Kidney glomerular epithelial cell (primary cell): ENCODE measurements around the gene ZC3H7B.
"Not testable (repeated sequence)": the region's sequence is repeated elsewhere in the genome, so short reads cannot be mapped to it uniquely, and the experiment has no call there.

Source experiments
- DNase-seq: peaks from one replicate; lab custom pipeline; 2025; lab: John Stamatoyannopoulos, UW

ZC3H7B gene

DNA sequence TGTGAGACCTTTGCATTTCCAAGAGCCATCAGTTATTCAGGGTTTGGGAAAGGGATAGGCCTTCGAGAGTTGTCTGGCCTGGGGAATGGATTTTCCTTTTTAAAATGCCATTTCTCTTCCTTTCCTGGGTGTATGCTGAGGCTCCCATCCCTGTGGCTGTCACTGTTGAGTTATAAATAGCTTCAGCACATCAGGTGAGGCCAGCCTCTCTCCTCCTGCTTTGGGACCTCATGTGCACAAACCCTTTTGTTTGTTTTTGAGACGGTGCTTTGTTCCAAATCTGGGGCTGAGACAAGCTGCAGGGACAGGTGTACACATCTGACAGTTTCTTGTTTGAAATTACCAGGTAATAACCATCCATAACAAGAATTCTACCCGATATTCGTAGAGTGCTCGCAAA lies 81.8 kb downstream of the ZC3H7B start:
- no peak for DNase-seq

DNA sequence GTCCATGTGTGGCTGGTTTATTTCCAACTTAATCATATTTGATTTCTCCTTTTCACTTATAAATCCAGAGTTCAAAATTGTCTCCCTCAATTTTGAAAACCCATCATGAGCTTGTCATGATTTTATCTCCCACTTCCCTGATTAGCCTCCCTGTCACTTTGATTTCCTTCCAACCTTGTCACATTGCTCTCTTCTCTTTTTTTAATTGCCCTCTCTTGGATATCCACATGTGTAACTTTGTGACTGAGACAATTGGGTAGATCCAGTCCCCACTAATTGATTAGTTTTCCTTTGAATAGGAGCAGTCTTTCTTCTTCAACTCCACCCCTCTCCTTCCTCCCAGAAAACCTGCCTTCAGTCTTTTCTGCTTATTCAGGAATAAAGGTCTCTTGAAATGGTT lies 82.8 kb downstream of the ZC3H7B start:
- no peak for DNase-seq

DNA sequence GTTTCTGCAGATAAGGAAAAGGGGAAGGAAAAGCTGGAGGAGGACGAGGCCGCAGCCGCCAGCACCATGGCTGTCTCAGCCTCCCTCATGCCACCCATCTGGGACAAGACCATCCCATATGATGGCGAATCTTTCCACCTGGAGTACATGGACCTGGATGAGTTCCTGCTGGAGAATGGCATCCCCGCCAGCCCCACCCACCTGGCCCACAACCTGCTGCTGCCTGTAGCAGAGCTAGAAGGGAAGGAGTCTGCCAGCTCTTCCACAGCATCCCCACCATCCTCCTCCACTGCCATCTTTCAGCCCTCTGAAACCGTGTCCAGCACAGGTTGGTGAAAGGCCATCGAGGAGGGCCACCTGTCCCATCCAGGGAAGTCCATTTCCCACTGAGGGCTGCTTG lies 86.0 kb downstream of the ZC3H7B start:
- DNase-seq, result no peak

DNA sequence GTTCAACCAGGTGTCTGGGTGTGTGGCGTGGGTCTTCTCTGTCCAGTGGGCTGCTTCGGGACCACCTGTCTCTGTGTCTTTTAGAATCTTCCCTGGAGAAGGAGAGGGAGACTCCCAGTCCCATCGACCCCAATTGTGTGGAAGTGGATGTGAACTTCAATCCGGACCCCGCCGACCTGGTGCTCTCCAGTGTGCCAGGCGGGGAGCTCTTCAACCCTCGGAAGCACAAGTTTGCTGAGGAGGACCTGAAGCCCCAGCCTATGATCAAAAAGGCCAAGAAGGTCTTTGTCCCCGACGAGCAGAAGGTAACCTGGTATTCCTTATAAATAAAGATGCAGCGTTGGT lies 92.7 kb downstream of the ZC3H7B start:
- DNase-seq, result no peak

DNA sequence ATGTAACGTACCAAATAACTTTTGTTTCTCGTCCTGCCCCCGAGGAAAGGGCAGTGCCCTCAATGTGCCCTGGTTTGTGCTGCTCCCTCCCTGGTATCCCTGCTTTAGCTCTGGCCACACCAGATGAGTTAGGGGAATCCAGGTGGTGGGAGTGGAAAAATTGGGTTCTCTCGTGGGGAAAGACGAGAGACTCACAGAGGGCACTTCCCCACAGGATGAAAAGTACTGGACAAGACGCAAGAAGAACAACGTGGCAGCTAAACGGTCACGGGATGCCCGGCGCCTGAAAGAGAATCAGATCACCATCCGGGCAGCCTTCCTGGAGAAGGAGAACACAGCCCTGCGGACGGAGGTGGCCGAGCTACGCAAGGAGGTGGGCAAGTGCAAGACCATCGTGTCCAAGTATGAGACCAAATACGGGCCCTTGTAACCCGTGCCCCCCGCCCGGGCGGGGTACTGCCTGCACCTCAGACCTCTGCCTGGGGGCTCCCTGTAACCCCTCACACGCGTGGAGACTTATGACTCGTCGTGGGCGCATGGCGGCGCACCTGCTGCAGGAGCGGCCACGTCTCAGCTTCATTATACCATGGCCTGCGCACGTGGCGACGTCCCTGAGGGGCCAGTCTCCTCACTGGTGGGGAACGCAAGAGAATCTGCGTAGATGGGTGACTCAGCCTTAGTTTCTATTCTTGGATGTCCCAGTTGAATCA lies 94.4 kb downstream of the ZC3H7B start:
- DNase-seq, result no peak

GRCh38 chr22:41397143-41397811 lies 96.0 kb downstream of the ZC3H7B start:
- no peak for DNase-seq

- DNase-seq, result no peak
These were observed 97.6 kb downstream of the ZC3H7B start for GRCh38 chr22:41398921-41399320.

GRCh38 chr22:41401781-41402648 lies 100.7 kb downstream of the ZC3H7B start:
- DNase-seq, result peak; percentile 69

GRCh38 chr22:41402851-41403250 lies 101.5 kb downstream of the ZC3H7B start:
- DNase-seq, result not testable (repeated sequence)

DNA sequence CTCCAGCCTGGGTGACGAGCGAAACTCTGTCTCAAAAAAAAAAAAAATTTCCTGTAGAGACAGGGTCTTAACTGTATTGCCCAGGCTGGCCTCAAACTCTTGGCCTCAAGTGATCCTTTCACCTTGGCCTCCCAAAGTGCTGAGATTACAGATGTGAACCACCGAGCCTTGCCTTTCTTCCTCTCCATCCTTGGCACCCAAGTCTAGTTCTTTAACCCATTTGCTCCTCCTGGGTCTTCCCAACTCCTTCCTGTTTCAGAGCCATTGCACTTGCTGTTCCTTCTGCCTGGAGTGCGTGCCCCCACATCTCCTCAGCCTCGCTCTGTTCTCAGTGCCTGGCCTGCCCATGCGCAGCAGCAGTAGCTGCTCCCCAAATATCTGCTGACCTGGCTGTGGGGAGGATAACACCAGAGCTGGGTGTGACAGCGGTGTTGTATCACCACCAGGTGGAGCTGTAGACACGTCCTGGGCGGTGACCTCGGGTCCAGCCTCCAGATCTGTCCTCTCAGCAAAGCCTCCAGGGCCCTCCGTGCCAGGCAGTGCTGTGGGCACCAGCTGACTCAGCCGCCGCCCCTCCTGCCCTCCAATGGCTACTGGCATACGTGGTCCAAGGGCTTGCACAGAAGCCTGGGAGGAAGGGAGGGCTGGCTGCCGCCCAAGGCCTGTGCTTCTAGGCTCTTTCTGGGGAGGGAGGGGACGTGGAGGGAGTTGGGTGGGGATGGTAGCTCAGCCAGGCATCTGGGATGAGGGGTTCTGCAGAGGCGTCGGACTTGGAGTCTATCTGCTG lies 102.4 kb downstream of the ZC3H7B start:
- DNase-seq, result peak; percentile 90

DNA sequence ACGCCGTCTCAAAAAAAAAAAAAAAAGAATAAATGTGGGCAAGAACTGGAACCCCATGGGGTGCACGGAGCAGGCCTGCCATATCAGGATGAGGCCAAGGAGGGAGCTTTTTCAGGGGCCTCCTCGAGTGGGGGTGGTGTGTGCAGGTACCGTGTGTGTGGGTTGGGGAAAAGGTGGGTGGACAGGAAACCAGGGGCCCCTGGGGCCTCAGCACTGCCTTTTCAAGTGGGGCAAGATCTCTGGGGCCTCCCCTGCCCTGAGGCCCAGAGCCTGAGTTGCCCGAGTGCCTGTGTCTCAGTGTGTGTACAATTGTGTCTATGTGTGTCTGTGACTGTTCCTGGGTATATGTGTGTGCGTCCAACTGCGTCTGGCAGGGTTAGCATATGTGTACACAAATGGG lies 104.3 kb downstream of the ZC3H7B start:
- no peak for DNase-seq

GRCh38 chr22:41406410-41406809 lies 105.1 kb downstream of the ZC3H7B start:
- DNase-seq, result no peak

- no peak for DNase-seq
These were observed 106.1 kb downstream of the ZC3H7B start for GRCh38 chr22:41407433-41407832.

GRCh38 chr22:41408665-41409064 lies 107.3 kb downstream of the ZC3H7B start:
- no peak for DNase-seq
